Panc1 (cell line): ENCODE data around the gene PTS.

ENCODE experiments used
- CTCF ChIP-seq: fragments of 450-650 bp; IDR thresholded peaks from 2 replicates; pipeline ENCODE4 v1.5.1; 2017; ENCODE audit warnings: mild to moderate bottlenecking
- REST ChIP-seq, 2 experiments: IDR thresholded peaks; 2 replicates each; pipeline ENCODE4 v1.6.1; 2011 to 2012; ENCODE audit warnings: low read depth in 2 of 2, control low read depth in 1 of 2, low read length in 1 of 2, mild to moderate bottlenecking in 1 of 2, moderate library complexity in 1 of 2; ENCODE audit not compliant: insufficient read depth in 1 of 2

- TF ChIP-seq CTCF = no peak
- TF ChIP-seq REST (IDR thresholded peaks at IDR 0.05; ENCODE audit: insufficient read depth in 1 of 2, low read depth in 2 of 2, low read length in 1 of 2) = no peak
Observed at GRCh38 chr11:112215621-112216020, 10.6 kb upstream of the PTS start.
